DND-41 (cell line): ENCODE measurements around the gene CD27.

ENCODE experiments used
- EZH2 ChIP-seq: IDR thresholded peaks from 3 replicates; pipeline ENCODE4 v1.6.1; 2012; ENCODE audit warnings: borderline replicate concordance, low read depth, mild to moderate bottlenecking, moderate library complexity, low read length, inconsistent platforms; ENCODE audit not compliant: severe bottlenecking
- TF ChIP-seq, protein P1 (sequence below): IDR thresholded peaks from 2 replicates; pipeline ENCODE4 v1.5.1; 2012; ENCODE audit warnings: borderline replicate concordance, low read length, moderate library complexity, mild to moderate bottlenecking; ENCODE audit not compliant: poor library complexity, severe bottlenecking; ENCODE audit errors: extremely low read depth

DNA sequence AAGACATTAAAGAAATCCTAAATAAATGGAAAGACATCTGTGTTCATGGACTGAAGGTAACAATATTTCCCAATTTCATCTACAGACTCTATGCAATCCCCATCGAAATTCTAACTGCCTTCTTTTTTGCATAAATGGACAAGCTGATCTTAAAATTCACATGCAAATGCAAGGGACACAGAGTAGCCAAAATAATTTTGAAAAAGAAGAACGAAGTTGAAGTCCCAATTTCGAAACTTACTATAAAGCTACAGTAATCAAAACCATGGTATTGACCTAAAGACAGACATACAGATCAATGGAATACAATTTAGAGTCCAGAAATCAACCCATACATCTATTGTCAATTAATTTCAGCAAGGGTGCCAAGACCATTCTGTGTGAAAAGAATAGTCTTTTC, 16.4 kb upstream of the CD27 start:
- TF ChIP-seq, protein P1, sequence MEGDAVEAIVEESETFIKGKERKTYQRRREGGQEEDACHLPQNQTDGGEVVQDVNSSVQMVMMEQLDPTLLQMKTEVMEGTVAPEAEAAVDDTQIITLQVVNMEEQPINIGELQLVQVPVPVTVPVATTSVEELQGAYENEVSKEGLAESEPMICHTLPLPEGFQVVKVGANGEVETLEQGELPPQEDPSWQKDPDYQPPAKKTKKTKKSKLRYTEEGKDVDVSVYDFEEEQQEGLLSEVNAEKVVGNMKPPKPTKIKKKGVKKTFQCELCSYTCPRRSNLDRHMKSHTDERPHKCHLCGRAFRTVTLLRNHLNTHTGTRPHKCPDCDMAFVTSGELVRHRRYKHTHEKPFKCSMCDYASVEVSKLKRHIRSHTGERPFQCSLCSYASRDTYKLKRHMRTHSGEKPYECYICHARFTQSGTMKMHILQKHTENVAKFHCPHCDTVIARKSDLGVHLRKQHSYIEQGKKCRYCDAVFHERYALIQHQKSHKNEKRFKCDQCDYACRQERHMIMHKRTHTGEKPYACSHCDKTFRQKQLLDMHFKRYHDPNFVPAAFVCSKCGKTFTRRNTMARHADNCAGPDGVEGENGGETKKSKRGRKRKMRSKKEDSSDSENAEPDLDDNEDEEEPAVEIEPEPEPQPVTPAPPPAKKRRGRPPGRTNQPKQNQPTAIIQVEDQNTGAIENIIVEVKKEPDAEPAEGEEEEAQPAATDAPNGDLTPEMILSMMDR, result no peak
- no peak for TF ChIP-seq EZH2
